ENCODE results near the gene MYO1A. TPM values are rescaled to one million over a fixed set of nuclear protein-coding genes. Genes with fewer than 3 reads are reported as not detected.

Gene MYO1A
- total and polyA plus RNA-seq, 2 of the 13 experiments (the other 11 are each of a cell fraction or from before 2014, with no cell fraction given), result 5.3 to 6.0 TPM

DNA sequence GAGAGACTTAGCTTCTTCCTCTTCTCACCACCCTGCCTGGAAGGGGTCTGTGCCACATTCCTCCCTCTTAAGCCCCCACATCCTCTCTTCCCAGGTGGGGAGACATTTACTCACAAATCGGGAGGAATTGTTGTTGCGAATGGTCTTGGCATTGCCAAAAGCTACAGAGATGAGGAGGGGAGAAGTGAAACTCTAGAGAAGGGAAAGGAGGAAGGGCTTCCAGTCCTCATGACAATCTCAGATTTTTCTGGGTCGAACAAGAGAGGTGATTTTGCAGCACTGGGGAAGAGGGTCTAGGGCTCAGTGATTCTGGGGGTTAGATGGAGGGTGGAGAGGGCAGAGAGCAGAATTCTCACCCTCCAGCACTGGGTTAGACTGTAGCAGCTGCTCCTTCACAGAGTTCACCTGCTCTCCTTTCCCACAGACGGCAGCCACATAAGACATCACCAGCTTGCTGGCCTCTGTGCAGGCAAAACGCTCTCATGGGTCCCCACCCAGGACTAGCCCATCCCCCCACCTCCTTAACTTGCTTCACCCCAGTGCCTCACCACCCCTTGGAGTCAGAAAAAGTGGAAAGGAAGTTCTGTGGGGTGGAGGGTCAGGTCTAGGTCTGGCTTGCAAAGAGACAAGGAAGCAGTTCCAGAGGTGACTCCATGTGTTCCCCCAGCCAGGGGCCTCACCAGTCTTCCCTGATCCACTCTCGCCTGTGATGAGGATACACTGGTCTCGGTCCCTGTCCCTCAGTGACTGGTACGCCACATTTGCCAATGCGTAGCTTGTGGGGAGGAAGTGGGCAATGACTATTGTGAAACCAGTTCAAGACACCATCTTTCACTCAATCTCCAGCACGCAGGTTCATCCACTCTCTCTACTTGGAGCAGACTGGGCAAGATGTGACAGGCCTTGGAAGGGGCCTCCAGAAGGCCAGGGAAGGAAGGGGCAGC is 2.7 kb downstream of the MYO1A start:
- CTCF ChIA-PET (ENCODE audit: low intra/inter-chr PET ratio, low total read pairs), result no interaction called here
- in situ Hi-C loops (cut with HindIII; ENCODE audit: extremely low pct_ligation_motif_present, low pct_unique_long_range_greater_than_20kb), result no loop called here
- no peak overlapping the region for H3K4me2 ChIP-seq (ENCODE audit: low read depth, low read length)

More for the DNA sequence above, 2.7 kb downstream of the MYO1A start:
- POLR2A ChIA-PET, result interaction anchor here (0.7 kb wide), 1 partner anchor 29 kb away, joined by 3 read pairs; no protein-coding TSS in a partner anchor
- Histone ChIP-seq H3K27ac (ENCODE audit: extremely low read length, insufficient read depth, low read length) (no peak overlapping the region), H3K9me3 (ENCODE audit: low read length) (no peaks in the 10 kb centered on the region), H3K4me3 (replicated peaks in 1 of 3; ENCODE audit: insufficient read depth in 1 of 3, low read depth in 2 of 3, low read length in 3 of 3) (no peak overlapping the region), H4K20me1 (ENCODE audit: insufficient read depth, low read length) (no peaks in the 10 kb centered on the region), H3K9ac (ENCODE audit: insufficient read depth, low read depth, low read length) (no peak overlapping the region), H3K36me3 (replicated peaks in 1 of 2; ENCODE audit: control insufficient read depth in 1 of 2, insufficient read depth in 2 of 2, low read length in 2 of 2) (no peaks in the 10 kb centered on the region), H2AFZ (ENCODE audit: low read length) (no peak overlapping the region), H3K79me2 (ENCODE audit: insufficient read depth, low read length) (no peaks in the 10 kb centered on the region), H3K4me1 (ENCODE audit: insufficient read depth, low read length) (peaks cover 38% of the 10 kb centered on the region), H3K27me3 (ENCODE audit: control insufficient read depth in 1 of 2, insufficient read depth in 2 of 2, low read length in 2 of 2) (no peaks in the 10 kb centered on the region)
- no peak for TF ChIP-seq ZNF678 (CRISPR knock-in tag; IDR thresholded peaks at IDR 0.05)
- TF ChIP-seq HNF4A (CRISPR knock-in tag; IDR thresholded peaks at IDR 0.05), result no peak
- TF ChIP-seq, protein P1, sequence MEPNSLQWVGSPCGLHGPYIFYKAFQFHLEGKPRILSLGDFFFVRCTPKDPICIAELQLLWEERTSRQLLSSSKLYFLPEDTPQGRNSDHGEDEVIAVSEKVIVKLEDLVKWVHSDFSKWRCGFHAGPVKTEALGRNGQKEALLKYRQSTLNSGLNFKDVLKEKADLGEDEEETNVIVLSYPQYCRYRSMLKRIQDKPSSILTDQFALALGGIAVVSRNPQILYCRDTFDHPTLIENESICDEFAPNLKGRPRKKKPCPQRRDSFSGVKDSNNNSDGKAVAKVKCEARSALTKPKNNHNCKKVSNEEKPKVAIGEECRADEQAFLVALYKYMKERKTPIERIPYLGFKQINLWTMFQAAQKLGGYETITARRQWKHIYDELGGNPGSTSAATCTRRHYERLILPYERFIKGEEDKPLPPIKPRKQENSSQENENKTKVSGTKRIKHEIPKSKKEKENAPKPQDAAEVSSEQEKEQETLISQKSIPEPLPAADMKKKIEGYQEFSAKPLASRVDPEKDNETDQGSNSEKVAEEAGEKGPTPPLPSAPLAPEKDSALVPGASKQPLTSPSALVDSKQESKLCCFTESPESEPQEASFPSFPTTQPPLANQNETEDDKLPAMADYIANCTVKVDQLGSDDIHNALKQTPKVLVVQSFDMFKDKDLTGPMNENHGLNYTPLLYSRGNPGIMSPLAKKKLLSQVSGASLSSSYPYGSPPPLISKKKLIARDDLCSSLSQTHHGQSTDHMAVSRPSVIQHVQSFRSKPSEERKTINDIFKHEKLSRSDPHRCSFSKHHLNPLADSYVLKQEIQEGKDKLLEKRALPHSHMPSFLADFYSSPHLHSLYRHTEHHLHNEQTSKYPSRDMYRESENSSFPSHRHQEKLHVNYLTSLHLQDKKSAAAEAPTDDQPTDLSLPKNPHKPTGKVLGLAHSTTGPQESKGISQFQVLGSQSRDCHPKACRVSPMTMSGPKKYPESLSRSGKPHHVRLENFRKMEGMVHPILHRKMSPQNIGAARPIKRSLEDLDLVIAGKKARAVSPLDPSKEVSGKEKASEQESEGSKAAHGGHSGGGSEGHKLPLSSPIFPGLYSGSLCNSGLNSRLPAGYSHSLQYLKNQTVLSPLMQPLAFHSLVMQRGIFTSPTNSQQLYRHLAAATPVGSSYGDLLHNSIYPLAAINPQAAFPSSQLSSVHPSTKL (CRISPR knock-in tag; IDR thresholded peaks at IDR 0.05), result no peak
- TF ChIP-seq ZNF703 (CRISPR knock-in tag; IDR thresholded peaks at IDR 0.05; ENCODE audit: borderline replicate concordance), result no peak
- no peak for TF ChIP-seq FOSL1 (CRISPR knock-in tag; IDR thresholded peaks at IDR 0.05; ENCODE audit: borderline replicate concordance)
- TF ChIP-seq ZNF598 (CRISPR knock-in tag; IDR thresholded peaks at IDR 0.05; ENCODE audit: borderline replicate concordance), result no peak
- no peak for TF ChIP-seq PRPF4 (IDR thresholded peaks at IDR 0.05; ENCODE audit: low read depth, low read length, poor library complexity, severe bottlenecking)
- FAIRE-seq (no peak), ATAC-seq (no peak), DNase-seq (ENCODE audit: low spot score) (no peak)
- WGBS (ENCODE audit: low lambda C conversion rate), result 92% methylated on average over 10 of the region's 10 CpGs
- BruUV-seq (replicated peaks), result no TSS peak
- intact Hi-C loops (cut with micrococcal nuclease; ENCODE audit: unreplicated experiment), result no loop called here

All from HepG2 (cell line).